Myocyte (in vitro differentiated cells): ENCODE measurements around the gene CNGA2. TPM values are rescaled to one million over a fixed set of nuclear protein-coding genes. Genes with fewer than 3 reads are reported as not detected.

ENCODE experiments used
- DNase-seq: peaks from one replicate; pipeline ENCODE4 v3.0.0-alpha.2; 2012; ENCODE audit warnings: low read depth
- total RNA-seq: library from RNA; depleted of rRNA; stranded (reverse); fragments of >200 nt; gene quantifications from 2 replicates; pipeline ENCODE4 v1.2.3, GENCODE V29; 2014

CNGA2 gene
- total RNA-seq, 1 donor from 2014 or later = not detected

GRCh38 chrX:151711787-151712186 is 22.8 kb upstream of the CNGA2 start:
- DNase-seq = no peak

- DNase-seq = no peak
Measured at GRCh38 chrX:151712253-151712652, 22.3 kb upstream of the CNGA2 start.

GRCh38 chrX:151713849-151714248 is 20.7 kb upstream of the CNGA2 start:
- DNase-seq = no peak

- DNase-seq = no peak
Measured at GRCh38 chrX:151714362-151714761, 20.2 kb upstream of the CNGA2 start.

GRCh38 chrX:151715752-151716151 is 18.8 kb upstream of the CNGA2 start, which contains the start of gene FATE1:
Gene FATE1 (plus strand): TSS chrX:151716035. CDS start chrX:151716120, 85 bp downstream.
- no peak for DNase-seq

GRCh38 chrX:151722241-151722846 is 12.2 kb upstream of the CNGA2 start:
- no peak for DNase-seq

GRCh38 chrX:151723156-151723760 is 11.3 kb upstream of the CNGA2 start:
- DNase-seq = no peak

- DNase-seq = no peak
Measured at GRCh38 chrX:151724563-151725337, 9.8 kb upstream of the CNGA2 start.

GRCh38 chrX:151725338-151725614 is 9.3 kb upstream of the CNGA2 start:
- no peak for DNase-seq

- no peak for DNase-seq
Measured at GRCh38 chrX:151726751-151727150, 7.8 kb upstream of the CNGA2 start.

GRCh38 chrX:151727346-151727745 is 7.2 kb upstream of the CNGA2 start:
- DNase-seq = no peak

GRCh38 chrX:151729056-151729725 is 5.4 kb upstream of the CNGA2 start:
- no peak for DNase-seq

- no peak for DNase-seq
Measured at GRCh38 chrX:151735219-151735618, 673 bp downstream of the CNGA2 start.

GRCh38 chrX:151736685-151737084 is 2.1 kb downstream of the CNGA2 start:
- no peak for DNase-seq

- DNase-seq = no peak
Measured at GRCh38 chrX:151737494-151737893, 2.9 kb downstream of the CNGA2 start.

GRCh38 chrX:151738751-151739150 is 4.2 kb downstream of the CNGA2 start:
- DNase-seq = no peak

- no peak for DNase-seq
Measured at GRCh38 chrX:151741606-151742005, 7.1 kb downstream of the CNGA2 start.

GRCh38 chrX:151742311-151742710 is 7.8 kb downstream of the CNGA2 start:
- DNase-seq = no peak

- DNase-seq = no peak
Measured at GRCh38 chrX:151743651-151744470, 9.3 kb downstream of the CNGA2 start.

GRCh38 chrX:151745651-151746050 is 11.1 kb downstream of the CNGA2 start:
- DNase-seq = no peak

- DNase-seq = no peak
Measured at GRCh38 chrX:151746502-151746901, 12.0 kb downstream of the CNGA2 start.
